HG02938 (cell line): Measurements from ENCODE around the gene DTX2.
"Not testable (repeated sequence)": the region's sequence is repeated elsewhere in the genome, so short reads cannot be mapped to it uniquely, and the experiment has no call there.

Experiments
- ATAC-seq: cut with Tn5 transposase; IDR thresholded peaks from one replicate; pipeline ENCODE4 v1.9.1; 2021; ENCODE audit warnings: mild to moderate bottlenecking, moderate library complexity; ENCODE audit not compliant: unreplicated experiment

DTX2 gene

GRCh38 chr7:76511200-76511910, 49.8 kb downstream of the DTX2 start:
- not testable (repeated sequence) for ATAC-seq

GRCh38 chr7:76511911-76512885, 50.7 kb downstream of the DTX2 start:
- not testable (repeated sequence) for ATAC-seq

- ATAC-seq: no peak
Measured at GRCh38 chr7:76512941-76513816, 51.7 kb downstream of the DTX2 start.

GRCh38 chr7:76513817-76514799, 52.6 kb downstream of the DTX2 start:
- no peak for ATAC-seq

- ATAC-seq: no peak
Measured at GRCh38 chr7:76514926-76515771, 53.6 kb downstream of the DTX2 start.

- ATAC-seq: no peak
Measured at GRCh38 chr7:76515999-76516443, 54.5 kb downstream of the DTX2 start.

- ATAC-seq: not testable (repeated sequence)
Measured at GRCh38 chr7:76516932-76517331, 55.4 kb downstream of the DTX2 start.

- ATAC-seq: not testable (repeated sequence)
Measured at GRCh38 chr7:76526183-76526582, 64.7 kb downstream of the DTX2 start.

- not testable (repeated sequence) for ATAC-seq
Measured at GRCh38 chr7:76531643-76532042, 70.1 kb downstream of the DTX2 start.

- not testable (repeated sequence) for ATAC-seq
Measured at GRCh38 chr7:76543197-76543596, 81.7 kb downstream of the DTX2 start, which contains the start of gene SPDYE16. Gene SPDYE16, minus strand, starts transcription at chr7:76543297. Its CDS starts 1,838 bp downstream, at chr7:76541459.

- peak; percentile 97 for ATAC-seq
Measured at GRCh38 chr7:76549025-76549854, 87.7 kb downstream of the DTX2 start.

GRCh38 chr7:76549855-76550248, 88.3 kb downstream of the DTX2 start:
- ATAC-seq: not testable (repeated sequence)

GRCh38 chr7:76551992-76552391, 90.5 kb downstream of the DTX2 start:
- ATAC-seq: not testable (repeated sequence)
